Upper lobe of left lung (tissue), 6 donors: ENCODE data around the gene VAPA. TPM values are rescaled to one million over a fixed set of nuclear protein-coding genes. Genes with fewer than 3 reads are reported as not detected.
"Not testable (repeated sequence)": the region's sequence is repeated elsewhere in the genome, so short reads cannot be mapped to it uniquely, and the experiment has no call there.

ENCODE experiments used
- ATAC-seq, 2 donors: fragments of 200-7000 bp; cut with Tn5 transposase; one replicate each; pipeline ENCODE4 v1.9.1; 2022; ENCODE audit warnings: mild to moderate bottlenecking in 2 of 2, moderate library complexity in 2 of 2; ENCODE audit not compliant: low FRiP score in 2 of 2
- DNase-seq, 2 donors: peaks; one replicate each; pipeline ENCODE4 v3.0.0-alpha.2; 2019 to 2020
- H3K27ac ChIP-seq, 4 donors: fragments of 200-600 bp; sonication (generic); one replicate each; pipeline ENCODE4 v1.5.1; 2016 to 2019
- H3K27me3 ChIP-seq, 4 donors: fragments of 200-600 bp; sonication (generic); one replicate each; pipeline ENCODE4 v1.5.1; 2017 to 2019
- H3K36me3 ChIP-seq, 4 donors: fragments of 200-600 bp; sonication (generic); one replicate each; pipeline ENCODE4 v1.5.1; 2016 to 2019
- H3K4me1 ChIP-seq, 4 donors: fragments of 200-600 bp; sonication (generic); one replicate each; pipeline ENCODE4 v1.5.1; 2018 to 2019
- H3K4me3 ChIP-seq, 4 donors: fragments of 200-600 bp; sonication (generic); one replicate each; pipeline ENCODE4 v1.5.1; 2017 to 2019; ENCODE audit warnings: mild to moderate bottlenecking in 2 of 4, moderate library complexity in 1 of 4
- H3K9me3 ChIP-seq, 4 donors: fragments of 200-600 bp; sonication (generic); one replicate each; pipeline ENCODE4 v1.5.1; 2018 to 2019
- EP300 ChIP-seq, 4 donors: sonication (generic); formaldehyde crosslinking; IDR thresholded peaks; one replicate each; pipeline ENCODE4 v1.5.1; 2017; ENCODE audit warnings: antibody characterized with exemption in 4 of 4, control low read depth in 2 of 4
- POLR2A ChIP-seq, 4 donors: fragments of 450-650 bp; IDR thresholded peaks; one replicate each; pipeline ENCODE4 v1.5.1; 2016 to 2017; ENCODE audit warnings: antibody characterized with exemption in 4 of 4, mild to moderate bottlenecking in 2 of 4
- POLR2AphosphoS5 ChIP-seq, 2 donors: sonication (generic); formaldehyde crosslinking; IDR thresholded peaks; one replicate each; pipeline ENCODE4 v1.5.1; 2017; ENCODE audit warnings: antibody characterized with exemption in 2 of 2
- WGBS, 2 donors: methylation state at CpG; one replicate each; pipeline ENCODE4 v1.1.5; 2017 to 2018; 5-methylcytosine and 5-hydroxymethylcytosine counted together
- total RNA-seq, 6 donors: library from RNA; depleted of rRNA in 4 of 6; stranded (reverse); fragments of >200 nt in 4 of 6; gene quantifications; one replicate each; pipeline versions ENCODE4 v1.1.0 to v1.2.1, GENCODE V29; 2016 to 2021
- TF ChIP-seq, protein P1 (sequence below), 6 experiments: fragments of 450-650 bp in 4 of 6; fragments of 200-600 bp in 2 of 6; sonication (generic) in 2 of 6; IDR thresholded peaks; one replicate each; pipeline ENCODE4 v1.5.1; 2016 to 2019; ENCODE audit warnings: antibody characterized with exemption in 6 of 6
- donor health status: DM: no; HTN: no; CAD: no; lungs with moderate emphysema.
- donor health status: DM: no; HTN: yes; CAD: no; lungs with severe emphysema.

VAPA gene
- total RNA-seq, 6 donors from 2014 or later: 233 to 566 (median 285) TPM

DNA sequence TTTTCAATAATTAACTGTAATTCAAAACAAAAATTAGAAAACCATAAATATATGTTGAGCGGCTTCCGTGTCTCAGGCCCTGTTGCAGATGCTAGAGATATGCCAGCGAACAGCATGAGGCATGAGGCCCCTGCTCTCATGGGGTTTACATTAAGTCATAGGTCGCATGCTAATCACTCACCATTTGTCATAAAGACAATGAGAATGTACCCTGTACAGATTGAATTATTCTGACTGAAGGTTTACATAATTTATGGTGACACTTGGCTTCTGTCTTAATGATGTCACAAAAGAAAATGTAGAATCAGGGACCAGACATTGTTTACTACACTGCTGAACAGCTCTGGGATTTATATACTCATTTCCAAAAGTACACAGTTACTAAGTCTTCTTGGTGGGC lies 5.9 kb upstream of the VAPA start:
- DNase-seq (no peak), ATAC-seq (no peak)
- TF ChIP-seq EP300 (IDR thresholded peaks at IDR 0.05): no peak
- TF ChIP-seq, protein P1, sequence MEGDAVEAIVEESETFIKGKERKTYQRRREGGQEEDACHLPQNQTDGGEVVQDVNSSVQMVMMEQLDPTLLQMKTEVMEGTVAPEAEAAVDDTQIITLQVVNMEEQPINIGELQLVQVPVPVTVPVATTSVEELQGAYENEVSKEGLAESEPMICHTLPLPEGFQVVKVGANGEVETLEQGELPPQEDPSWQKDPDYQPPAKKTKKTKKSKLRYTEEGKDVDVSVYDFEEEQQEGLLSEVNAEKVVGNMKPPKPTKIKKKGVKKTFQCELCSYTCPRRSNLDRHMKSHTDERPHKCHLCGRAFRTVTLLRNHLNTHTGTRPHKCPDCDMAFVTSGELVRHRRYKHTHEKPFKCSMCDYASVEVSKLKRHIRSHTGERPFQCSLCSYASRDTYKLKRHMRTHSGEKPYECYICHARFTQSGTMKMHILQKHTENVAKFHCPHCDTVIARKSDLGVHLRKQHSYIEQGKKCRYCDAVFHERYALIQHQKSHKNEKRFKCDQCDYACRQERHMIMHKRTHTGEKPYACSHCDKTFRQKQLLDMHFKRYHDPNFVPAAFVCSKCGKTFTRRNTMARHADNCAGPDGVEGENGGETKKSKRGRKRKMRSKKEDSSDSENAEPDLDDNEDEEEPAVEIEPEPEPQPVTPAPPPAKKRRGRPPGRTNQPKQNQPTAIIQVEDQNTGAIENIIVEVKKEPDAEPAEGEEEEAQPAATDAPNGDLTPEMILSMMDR (IDR thresholded peaks at IDR 0.05): no peak
- no peak for TF ChIP-seq POLR2A (IDR thresholded peaks at IDR 0.05)
- no peak for TF ChIP-seq POLR2AphosphoS5 (IDR thresholded peaks at IDR 0.05)
- Histone ChIP-seq H3K27ac (no peak overlapping the region), H3K4me1 (peaks cover 0 to 3% (median under 1%) of the 10 kb centered on the region in 4 donors), H3K27me3 (no peaks in the 10 kb centered on the region), H3K4me3 (no peak overlapping the region), H3K36me3 (no peaks in the 10 kb centered on the region), H3K9me3 (no peaks in the 10 kb centered on the region)
- 93% methylated on average over 4 of the region's 4 CpGs for WGBS, 2 donors

DNA sequence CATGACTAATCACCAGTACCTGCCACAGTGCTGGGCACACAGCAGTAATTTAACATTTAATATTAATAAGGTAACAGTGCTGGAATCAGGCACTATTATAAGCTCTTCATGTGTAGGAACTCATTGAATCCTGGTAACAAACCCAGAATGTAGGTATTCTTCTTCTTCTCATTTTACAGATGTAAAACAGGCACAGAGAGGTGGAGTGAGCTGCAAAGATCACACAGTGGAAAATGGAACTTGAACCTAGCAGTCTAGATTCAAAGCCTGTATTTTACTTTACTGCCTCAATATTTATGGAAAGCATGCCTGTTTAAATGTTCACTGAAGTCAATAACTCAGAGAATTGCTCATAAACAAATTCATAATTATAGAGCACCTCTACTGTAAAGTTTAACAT lies 3.7 kb upstream of the VAPA start:
- TF ChIP-seq POLR2A (IDR thresholded peaks at IDR 0.05) (no peak), POLR2AphosphoS5 (IDR thresholded peaks at IDR 0.05) (no peak), EP300 (IDR thresholded peaks at IDR 0.05) (no peak)
- TF ChIP-seq, protein P1 (IDR thresholded peaks at IDR 0.05): no peak
- Histone ChIP-seq H3K27ac (no peak overlapping the region), H3K9me3 (no peaks in the 10 kb centered on the region), H3K36me3 (no peaks in the 10 kb centered on the region), H3K27me3 (no peaks in the 10 kb centered on the region), H3K4me3 (no peak overlapping the region), H3K4me1 (peaks cover 0 to 6% (median 5%) of the 10 kb centered on the region in 4 donors)
- no peak for DNase-seq
- ATAC-seq: no peak

DNA sequence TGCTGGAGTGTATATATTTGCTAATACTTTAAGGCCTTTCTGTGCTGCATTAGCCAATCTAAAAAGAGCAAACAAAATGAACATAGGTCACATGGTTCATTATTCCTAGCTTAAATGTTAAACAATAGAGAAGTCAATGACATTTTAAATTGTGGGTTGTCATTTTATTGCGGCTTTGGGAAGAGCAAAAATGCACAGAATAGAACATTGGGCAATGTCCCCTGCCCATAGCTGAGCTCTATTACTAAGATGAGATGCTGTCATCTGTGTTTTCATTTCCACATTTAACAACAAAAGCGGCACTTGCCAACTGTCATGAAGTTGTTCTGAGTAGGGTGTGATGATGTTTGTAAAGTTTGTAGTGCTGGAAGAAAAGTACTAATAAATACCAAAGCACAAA lies 3.2 kb upstream of the VAPA start:
- ATAC-seq (no peak), DNase-seq (no peak)
- no peaks in the 10 kb centered on the region for H3K9me3 ChIP-seq
- peak in 1 of 4 donors; percentile 29 for TF ChIP-seq EP300 (IDR thresholded peaks at IDR 0.05)
- TF ChIP-seq POLR2AphosphoS5 (IDR thresholded peaks at IDR 0.05): no peak
- peaks cover 0 to 11% (median 6%) of the 10 kb centered on the region in 4 donors for H3K4me1 ChIP-seq
- no peak overlapping the region for H3K27ac ChIP-seq
- 70 to 83% methylated on average over 2 of the region's 2 CpGs for WGBS, 2 donors
- H3K36me3 ChIP-seq: no peaks in the 10 kb centered on the region
- H3K4me3 ChIP-seq: no peak overlapping the region
- H3K27me3 ChIP-seq: no peaks in the 10 kb centered on the region

DNA sequence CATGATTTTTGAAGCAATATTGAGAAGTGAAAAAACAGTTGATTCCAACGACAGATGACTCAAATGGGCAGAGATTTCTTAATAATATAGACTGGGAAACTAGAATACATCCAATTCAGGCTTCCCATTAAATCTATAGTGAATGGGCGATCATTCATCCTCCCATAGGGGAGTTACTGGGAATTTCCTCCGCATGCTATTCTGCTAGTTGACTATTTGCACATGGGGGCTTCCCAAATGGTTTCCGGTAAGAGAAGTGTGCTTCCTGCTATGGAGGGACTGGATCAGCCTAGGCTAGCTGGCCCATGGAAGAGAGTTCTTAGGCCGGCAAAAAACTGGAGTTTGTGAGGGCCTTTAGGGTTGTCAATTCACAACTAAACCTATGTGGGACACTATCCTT lies 2.6 kb upstream of the VAPA start:
- no peak overlapping the region for H3K4me3 ChIP-seq
- H3K9me3 ChIP-seq: no peaks in the 10 kb centered on the region
- ATAC-seq (no peak), DNase-seq (no peak)
- TF ChIP-seq EP300 (IDR thresholded peaks at IDR 0.05): no peak
- TF ChIP-seq POLR2A (IDR thresholded peaks at IDR 0.05): no peak
- TF ChIP-seq, protein P1 (IDR thresholded peaks at IDR 0.05): no peak
- no peak for TF ChIP-seq POLR2AphosphoS5 (IDR thresholded peaks at IDR 0.05)
- whole genome bisulfite sequencing, 2 donors: 90 to 94% methylated on average over 5 of the region's 5 CpGs
- H3K4me1 ChIP-seq: peaks cover under 1 to 16% (median 11%) of the 10 kb centered on the region in 4 donors
- no peaks in the 10 kb centered on the region for H3K36me3 ChIP-seq
- H3K27ac ChIP-seq: no peak overlapping the region
- no peaks in the 10 kb centered on the region for H3K27me3 ChIP-seq

DNA sequence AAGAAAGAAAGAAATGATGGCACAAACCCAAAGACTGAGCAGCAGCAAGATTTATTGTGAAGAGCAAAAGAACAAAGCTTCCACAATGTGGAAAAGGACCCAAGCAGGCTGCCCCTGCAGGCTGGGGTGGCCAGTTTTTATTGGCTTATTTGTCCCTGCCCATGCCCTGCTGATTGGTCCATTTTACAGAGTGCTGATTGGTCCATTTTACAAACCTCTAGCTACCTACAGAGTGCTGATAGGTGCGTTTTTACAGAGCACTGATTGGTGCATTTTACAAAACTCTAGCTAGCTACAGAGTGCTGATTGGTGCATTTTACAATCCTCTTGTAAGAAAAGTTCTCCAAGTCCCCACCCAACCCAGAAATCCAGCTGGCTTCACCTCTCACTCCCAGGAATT lies 1.5 kb upstream of the VAPA start:
- not testable (repeated sequence) for H3K27me3 ChIP-seq, DNase-seq, H3K9me3 ChIP-seq, ATAC-seq, H3K36me3 ChIP-seq, H3K4me3 ChIP-seq, H3K27ac ChIP-seq
- 100% methylated on average over 1 of the region's 1 CpG for whole genome bisulfite sequencing, 2 donors
- H3K4me1 ChIP-seq: peaks cover 10 to 27% (median 21%) of the 10 kb centered on the region in 4 donors

DNA sequence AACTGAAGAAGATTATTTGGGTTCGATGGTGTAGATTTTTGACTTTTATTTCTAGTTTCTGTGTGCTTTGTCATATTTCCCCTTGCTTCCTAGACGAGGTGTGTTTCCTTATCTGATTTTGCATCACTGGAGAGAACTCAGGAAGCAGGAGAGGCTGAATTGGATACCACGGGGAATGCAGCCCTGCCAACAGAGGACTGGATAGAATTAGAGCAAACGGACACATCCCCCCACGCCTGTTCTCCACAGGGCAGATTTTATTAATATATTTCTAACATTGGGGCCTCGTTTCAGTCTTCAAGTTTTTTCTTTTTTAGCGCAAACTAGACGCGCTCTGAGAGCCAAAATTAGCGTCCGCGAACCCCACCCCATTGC lies 678 bp upstream of the VAPA start:
- peak overlapping the region; percentile 73 to 96 (median 80) for H3K4me3 ChIP-seq
- WGBS, 2 donors: 6 to 8% methylated on average over 12 of the region's 12 CpGs
- H3K36me3 ChIP-seq: no peaks in the 10 kb centered on the region
- peaks cover 19 to 35% (median 29%) of the 10 kb centered on the region in 4 donors for H3K4me1 ChIP-seq
- ATAC-seq: peak; percentile 0 to 1
- TF ChIP-seq POLR2AphosphoS5 (IDR thresholded peaks at IDR 0.05): no peak
- no peaks in the 10 kb centered on the region for H3K27me3 ChIP-seq
- peak overlapping the region; percentile 94 to 100 (median 100) for H3K27ac ChIP-seq
- no peak for DNase-seq
- no peaks in the 10 kb centered on the region for H3K9me3 ChIP-seq
